HG02588 (cell line): ENCODE results near the gene EFNA5.
"Not testable (repeated sequence)": the region's sequence is repeated elsewhere in the genome, so short reads cannot be mapped to it uniquely, and the experiment has no call there.

ENCODE experiments used
- ATAC-seq: cut with Tn5 transposase; IDR thresholded peaks from one replicate; pipeline ENCODE4 v1.9.1; 2021; ENCODE audit warnings: mild to moderate bottlenecking, moderate library complexity; ENCODE audit not compliant: unreplicated experiment

EFNA5 gene

DNA sequence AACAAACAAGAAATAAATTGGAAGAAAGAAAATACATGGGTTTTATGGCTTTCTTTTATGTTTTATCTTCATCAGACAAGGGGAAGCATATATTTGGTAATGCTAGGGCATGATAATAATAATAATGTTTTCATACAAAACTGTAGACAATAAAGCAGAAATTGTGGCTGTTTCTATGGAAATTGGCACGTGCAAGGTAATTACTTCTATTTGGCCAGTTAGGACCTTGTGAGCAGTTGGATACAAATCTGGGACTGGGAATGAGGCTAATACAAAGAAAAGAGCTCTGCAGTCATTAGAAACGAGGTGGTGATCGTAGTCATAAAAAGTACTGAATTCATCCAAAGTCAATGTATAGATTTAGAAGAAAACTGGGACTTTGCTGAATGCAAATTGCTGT, 233.6 kb downstream of the EFNA5 start:
- ATAC-seq = no peak

DNA sequence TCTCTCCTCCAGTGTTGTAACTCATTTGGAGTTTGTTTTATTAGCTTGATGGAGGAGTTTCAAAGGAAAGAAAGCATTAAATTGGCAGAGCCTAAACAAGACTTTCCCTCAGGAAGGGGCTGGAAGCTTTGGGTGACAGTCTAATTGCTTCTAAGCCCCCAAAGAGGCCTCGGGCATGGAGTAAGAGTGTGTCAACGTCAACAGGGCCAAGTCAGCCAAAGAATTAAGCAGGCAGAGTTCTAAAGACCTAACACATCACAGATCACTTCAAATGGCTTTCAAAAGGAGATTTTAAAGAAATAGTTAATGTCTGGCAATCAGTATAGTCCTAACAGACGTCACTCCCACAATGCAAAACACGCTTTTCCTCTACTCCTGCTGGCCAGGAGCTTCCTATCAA, 234.5 kb downstream of the EFNA5 start:
- no peak for ATAC-seq

DNA sequence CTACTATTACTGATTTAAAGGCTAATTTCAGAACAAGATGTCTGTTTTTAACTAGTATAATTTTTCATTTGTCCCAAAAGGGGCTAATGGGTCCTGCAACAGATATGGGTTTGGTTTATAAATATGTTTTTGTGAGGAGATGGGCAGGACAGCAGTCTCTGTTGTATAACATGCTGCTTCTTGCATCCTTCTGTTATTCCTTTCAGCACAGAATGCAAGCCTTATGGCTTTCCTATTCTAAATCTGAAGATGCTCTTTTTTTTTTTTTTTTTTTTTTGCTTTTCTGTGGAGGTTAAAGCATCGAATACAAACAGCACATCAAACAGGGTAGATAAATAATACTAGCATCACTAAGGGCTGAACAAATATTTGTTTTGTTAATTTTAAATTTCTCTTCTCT, 235.7 kb downstream of the EFNA5 start:
- no peak for ATAC-seq

DNA sequence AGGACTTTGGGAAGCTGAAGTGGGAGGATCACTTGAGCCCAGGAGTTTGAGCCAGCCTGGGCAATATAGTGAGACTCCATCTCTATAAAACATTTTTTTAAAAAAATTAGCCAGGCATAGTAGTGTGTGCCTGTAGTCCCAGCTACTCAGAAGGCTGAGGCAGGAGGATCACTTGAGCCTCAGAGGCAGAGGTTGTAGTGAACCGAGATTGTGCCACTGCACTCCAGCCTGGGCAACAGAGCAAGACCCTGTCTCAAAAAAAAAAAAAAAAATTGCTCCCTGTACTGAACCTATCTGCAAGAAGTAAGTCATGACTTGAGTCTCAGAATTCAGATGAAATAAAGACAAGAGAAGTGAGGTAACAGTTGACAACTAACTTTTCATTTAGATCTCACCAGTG, 237.1 kb downstream of the EFNA5 start:
- ATAC-seq = not testable (repeated sequence)

DNA sequence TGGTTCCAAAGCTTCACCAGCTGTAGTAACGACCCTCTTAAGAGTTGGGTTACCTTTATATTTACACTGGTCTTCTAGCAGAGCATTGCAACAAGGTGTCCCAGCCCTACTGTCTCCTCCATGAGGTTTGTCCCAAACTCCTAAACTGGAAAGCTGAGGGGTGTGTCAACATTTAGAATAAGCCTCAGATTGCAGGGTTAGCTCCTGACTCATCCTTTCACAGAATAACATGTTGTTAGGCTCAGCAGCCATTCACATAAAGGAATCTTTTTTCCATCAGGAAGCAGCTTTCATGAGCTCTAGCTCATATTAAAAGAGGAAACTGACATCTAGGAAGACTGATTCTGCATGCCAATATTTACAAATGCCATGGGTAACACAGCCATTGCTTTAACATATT, 238.7 kb downstream of the EFNA5 start:
- no peak for ATAC-seq

DNA sequence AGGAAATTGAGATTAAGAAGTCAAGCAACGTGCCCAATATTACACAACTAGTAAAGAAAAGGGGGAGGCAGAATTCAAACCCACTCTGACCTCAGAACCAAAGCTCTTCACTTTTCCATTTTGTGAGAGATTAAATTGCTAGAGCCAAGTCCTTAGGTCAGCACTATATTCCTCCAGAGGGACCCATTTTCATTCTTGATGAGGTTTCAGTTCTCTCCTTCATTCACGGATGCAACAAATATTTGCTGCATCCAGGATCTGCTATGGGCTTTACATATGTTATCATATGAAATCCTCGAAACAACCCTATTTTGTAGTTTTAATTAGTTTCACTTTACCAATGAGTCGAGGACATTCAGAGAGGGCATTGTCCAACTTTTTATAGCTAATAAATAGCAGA, 239.2 kb downstream of the EFNA5 start:
- no peak for ATAC-seq

DNA sequence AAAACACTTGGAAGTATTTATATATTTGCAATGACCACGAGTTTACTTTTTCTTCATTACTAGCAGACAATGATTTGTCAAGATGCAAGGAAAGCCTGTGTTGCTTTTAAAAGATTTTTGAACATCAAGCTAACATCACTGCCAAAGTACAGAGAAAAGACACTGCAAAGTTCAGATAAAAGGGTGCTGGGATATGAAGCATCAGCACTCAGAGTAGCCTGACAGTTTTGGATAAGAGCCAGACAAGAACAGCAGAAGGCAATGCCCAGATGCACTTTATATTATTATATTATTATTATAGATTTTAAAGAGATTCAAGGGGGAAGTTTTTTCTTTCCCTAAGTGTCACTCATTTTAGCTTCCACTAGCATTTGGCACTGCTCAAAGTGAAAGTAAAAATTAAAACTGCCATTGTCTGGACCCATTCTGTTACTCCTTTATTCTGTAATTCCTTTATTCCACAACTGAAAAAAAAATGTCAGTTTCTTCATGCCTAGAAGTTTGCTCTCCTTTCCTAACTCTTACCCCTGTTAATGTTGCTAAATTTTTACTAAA, 240.6 kb downstream of the EFNA5 start:
- no peak for ATAC-seq

DNA sequence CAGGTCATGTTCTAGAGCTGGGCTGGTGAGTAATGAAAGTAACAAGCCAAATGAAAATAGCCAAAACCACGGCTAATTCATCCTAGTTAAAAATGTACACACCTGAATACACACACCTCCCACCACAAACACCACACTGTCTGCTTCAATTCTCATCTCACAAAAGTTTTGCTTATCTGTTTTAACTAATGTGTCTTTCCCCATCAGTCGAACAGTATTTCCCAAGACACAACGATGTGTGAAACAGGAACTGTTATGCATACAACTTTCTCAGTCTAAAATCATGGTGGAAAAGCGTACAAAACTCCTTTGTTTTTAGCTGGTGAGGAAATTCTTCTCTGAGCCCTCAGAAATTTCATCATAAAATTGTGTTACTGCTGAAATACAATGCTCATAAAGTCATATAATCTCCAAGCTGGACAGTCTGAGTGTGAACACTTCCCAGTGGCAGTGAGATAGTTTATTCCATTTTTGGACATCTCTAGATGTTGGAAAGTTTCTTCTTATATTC, 242.4 kb downstream of the EFNA5 start:
- no peak for ATAC-seq

DNA sequence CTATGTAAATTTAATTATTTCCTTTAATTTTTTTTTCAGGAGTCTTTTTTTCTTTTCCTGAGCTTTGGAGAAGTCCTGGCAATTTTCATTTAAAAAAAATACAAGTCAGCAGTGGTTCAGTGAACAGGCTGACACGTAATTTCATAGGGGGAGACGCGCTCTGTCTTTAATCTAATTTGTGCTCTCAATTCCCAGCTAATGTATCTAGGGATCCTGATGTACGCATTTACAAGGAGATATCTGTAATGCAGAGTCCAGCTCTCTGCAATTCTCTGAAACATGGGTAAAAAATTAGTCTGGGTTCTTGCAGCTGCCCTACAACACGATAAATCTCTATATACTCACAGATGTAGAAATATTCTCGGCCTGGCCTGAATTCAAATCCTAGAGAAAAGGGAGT, 243.9 kb downstream of the EFNA5 start:
- no peak for ATAC-seq

DNA sequence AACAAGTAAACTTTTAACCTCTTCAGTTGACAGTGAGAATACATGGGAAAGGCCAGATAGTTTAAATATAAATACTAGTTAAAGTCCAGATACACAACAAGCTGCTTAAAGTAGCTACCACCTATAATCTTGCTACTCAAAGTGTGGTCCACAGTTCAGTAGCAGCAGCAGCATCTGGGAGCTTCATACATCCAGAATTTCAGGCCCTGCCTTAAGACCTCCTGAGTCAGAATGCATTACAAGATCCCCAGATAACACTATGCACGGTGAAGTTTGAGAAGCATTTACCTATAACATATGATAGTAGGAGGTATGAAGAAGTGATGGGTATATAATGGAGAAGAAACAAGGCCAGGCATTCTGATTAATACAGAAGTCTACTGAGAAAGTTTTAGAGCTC, 244.5 kb downstream of the EFNA5 start:
- no peak for ATAC-seq

DNA sequence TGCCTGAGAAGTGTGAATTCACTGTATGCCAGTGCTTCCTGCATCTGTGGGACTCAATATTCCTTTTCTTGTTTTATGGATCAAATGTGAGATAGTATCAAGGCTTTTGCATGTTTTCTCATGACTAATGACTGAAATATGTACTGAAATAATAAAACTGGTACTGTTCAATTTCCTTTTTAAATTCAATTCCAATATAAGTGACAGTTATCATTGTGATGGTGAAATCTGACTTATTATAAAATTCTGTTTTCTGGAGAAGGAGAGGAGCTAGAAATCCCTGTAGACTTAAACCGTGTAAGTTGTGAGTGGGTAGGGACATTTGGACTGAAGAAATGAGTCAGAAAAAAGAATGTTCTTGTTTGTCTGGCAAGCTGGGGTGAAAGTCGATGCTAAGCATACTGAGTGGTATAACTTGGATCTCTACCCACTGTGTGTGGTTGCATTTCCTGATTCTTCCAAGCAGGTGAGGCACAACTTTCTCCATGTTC, 245.2 kb downstream of the EFNA5 start:
- ATAC-seq = no peak

DNA sequence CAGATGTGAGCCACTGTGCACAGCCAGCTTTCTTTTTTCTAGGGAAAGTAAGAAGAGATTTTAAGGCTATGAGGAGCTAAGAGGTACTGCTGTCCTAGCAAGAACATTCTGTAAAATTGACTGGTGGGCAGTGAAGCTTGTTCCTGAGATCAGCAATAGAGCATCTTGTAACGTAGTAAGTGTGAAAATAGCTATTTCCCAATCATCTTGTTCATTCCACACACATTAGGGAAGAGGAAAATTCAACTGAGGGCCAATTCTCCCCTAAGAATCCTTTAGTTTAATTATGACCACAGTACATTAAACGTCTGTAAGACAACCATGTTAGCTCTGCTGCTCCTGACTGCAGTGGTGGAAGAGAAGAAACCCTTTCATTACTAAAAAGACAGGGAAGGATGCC, 246.2 kb downstream of the EFNA5 start:
- ATAC-seq = no peak

DNA sequence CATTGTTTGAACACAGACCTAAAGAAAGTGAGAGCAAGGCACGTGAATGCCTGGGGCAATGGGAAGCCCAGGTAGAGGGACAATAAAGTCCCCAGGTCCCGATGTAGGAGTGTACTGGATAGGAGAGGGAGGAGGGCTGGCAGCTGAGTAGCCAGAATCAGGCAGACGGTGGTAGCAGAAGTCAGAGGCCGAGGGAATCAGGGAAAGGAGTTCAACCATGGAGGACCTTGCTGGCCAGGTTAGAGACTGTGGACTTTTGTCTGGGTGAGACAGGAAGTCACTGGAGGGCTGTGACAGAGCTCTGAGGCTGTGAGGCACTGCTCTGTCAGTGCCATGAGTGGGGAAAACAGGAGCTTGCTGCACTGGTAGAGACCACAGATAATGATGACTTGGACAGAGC, 248.2 kb downstream of the EFNA5 start:
- no peak for ATAC-seq

DNA sequence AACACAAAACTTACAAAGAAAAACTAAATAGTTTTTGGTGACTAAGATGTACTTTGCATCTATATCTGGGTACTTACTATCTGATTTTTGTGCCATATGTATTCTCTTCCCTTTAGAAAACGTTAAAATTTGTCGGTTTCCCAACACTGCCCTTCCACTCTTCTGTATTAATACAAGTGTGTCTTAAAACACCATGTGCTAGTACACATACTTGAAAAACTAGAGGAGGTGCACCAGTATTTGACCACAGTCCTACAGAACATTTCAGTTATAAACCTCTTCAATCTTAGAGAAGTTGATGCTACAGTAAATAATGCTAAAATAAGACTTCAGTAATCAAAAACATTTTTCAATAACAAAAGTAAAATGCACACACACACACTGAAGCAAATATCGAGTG, 251.2 kb downstream of the EFNA5 start:
- ATAC-seq = no peak

DNA sequence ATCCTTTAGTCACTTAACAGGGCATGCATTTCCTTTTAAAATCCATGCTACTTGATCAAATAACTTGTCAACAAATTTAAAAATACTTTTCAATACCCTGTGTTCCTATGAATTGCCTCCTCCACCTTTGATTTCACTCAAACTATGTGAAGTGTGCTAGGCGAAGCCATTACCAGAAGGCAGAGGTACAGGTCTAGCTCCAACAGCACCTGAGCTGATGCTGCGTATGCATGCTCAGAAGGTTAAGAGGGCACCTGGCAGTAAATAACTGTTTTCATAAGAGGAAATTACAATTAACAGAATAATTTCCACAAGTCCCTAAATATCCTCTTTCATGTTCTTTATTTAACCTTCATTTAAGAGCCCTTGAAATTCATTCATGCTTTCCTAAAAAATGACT, 251.8 kb downstream of the EFNA5 start:
- no peak for ATAC-seq

DNA sequence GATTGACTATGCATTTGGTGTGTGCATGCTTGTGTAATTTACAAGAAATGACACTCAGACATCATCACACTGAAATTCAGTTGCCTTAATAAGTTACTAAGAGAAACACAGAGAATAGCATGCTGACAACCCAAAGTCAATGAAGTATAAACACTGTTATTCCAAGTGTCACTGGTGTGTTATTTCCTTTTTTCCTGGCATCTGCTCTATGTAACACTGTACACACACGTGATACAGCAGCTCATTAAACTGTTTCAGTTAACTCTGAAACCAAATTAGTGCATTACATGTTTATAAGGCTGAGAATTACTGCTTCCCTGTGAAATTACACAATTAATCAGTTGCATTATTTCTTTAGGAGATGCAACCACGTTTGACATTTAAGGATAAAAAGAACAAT, 252.7 kb downstream of the EFNA5 start:
- no peak for ATAC-seq

DNA sequence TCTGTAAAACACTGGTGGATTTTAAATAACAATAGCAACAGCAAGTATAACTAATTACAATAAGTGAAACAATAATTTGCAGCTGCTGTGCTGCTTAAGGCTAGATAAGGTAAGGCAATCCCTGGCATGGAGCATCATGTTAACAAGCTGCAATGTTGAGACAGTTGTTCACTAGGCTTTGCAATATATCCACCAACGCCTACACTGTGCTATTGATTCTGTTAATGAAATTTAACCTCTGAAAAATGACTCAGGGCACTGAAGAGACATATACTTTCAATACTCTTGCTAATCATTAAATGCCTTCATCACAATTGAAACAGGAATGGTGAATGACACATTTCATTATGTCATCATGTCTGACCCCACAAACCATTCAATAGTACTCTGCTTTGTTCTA, 255.0 kb downstream of the EFNA5 start:
- no peak for ATAC-seq

DNA sequence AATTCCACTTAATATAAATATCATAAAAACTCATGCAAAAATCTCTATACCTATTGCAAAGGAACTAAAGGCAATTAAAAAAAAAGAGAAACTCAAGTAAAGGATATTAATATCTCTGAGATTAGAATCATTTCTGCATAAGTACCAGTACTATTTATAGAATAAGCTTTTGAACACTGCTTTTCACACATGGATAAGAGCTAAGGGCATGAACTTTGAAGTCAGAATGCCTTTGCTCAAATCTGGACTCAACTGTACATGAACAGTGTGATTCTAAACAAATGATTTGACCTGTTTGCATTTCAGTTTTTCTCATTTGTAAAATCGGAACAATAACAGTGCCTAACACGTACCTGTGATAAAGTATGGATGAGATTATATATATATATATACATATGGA, 255.9 kb downstream of the EFNA5 start:
- ATAC-seq = no peak

DNA sequence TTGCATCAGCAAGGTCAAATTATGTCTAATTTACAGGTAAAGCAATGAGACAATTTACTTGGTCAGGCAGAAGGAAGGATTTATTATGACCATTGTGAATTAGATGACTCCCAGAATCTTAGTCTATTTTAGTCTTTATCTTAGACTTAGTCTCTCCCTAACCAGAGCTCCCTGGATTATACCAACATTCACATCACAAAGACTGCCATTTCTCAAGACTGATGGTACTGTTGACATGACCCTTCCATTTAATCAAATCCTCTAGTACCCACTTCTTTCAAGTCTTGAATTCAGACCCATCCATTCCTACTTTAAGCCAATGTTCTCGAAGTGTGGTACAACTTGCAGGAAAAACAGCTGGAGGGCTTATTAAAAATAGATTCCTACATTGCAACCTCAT, 257.0 kb downstream of the EFNA5 start:
- ATAC-seq = no peak

DNA sequence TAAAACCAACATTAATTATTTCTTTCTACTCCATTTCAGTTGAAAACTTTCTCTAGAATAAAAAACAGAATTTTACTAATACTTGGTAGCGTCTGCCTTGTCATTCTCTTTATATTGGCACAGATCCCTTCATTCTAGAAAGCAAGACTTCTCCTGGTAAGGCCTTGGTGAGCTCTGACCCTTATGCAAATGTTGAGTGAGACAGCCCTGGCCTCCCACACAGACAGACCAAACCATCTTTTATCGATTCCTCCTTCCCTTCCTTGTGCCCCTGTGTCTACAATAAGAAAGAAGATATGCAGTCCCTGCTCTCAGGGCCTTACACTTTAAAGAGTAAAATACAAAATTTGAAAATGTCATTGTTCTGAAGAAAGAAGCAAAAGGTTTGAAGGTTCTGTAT, 262.2 kb downstream of the EFNA5 start:
- ATAC-seq = peak; percentile 92

DNA sequence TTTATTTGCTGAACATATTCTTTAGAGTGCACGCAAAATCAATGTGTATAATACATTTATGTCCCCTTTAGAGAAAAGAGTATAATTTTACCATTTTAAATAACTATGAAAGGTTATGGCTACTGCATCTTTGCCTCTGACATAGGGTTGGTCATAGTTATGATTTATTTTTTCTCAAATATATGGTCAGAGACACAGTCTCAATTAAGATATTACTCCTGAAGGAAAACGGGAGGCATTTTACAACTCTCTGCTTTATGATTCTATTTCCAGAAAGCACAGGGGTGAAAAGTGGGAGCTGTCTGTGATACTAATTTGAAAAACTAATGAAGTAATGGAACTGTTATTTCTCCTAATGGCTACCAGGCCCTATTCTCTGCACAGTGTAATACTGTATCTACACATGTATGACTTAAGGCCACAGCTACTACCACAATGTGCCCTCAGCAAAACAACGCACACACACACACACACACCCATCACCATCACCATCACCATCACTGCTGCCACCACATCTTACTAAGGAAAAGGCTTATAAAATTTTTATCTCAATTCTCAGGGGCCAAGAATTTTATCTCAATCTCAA, 262.9 kb downstream of the EFNA5 start:
- ATAC-seq = no peak

DNA sequence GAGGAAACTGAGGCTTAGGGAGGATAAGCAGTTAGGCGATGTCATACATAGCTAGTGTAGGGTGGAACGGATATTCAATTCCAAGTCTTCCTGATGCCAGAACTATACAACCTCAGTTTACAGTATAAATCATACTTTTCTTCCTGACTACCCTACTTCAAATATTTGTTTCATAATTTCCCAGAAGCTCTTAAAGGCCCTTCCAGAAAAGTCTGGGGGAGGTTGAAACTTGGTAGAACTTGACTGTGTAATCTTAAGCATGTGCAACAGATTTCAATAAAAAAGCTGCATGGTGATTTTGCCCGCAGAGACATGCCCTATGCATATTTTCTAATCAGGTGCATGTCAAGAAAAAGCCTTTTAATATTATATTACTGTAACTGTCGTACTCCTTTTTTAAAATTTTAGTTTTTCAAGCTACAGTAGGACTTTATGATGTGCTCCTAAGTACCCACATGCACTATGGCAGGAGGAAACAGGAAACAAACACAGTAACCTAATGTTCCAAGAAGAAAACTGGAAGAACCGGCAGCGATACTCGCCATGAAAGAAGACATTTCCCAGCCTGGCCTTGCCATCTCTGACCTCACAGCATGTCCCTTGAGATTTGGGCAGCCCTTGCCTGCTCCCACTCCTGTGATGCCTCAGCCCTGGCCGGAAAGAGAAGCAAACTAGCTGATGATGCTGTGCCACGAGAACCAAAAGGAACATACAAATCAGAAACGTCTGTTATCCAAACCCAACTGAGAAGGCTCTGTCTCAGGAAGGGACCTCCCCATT, 266.0 kb downstream of the EFNA5 start:
- ATAC-seq = no peak
